ENCODE measurements around the gene UQCRHL. TPM values are rescaled to one million over a fixed set of nuclear protein-coding genes. Genes with fewer than 3 reads are reported as not detected.

Gene UQCRHL
- total and polyA plus RNA-seq, 10 of the 15 experiments (the other 5 are each of a cell fraction or from before 2014, with no cell fraction given), result 1.4 to 17.3 (median 5.7) TPM

DNA sequence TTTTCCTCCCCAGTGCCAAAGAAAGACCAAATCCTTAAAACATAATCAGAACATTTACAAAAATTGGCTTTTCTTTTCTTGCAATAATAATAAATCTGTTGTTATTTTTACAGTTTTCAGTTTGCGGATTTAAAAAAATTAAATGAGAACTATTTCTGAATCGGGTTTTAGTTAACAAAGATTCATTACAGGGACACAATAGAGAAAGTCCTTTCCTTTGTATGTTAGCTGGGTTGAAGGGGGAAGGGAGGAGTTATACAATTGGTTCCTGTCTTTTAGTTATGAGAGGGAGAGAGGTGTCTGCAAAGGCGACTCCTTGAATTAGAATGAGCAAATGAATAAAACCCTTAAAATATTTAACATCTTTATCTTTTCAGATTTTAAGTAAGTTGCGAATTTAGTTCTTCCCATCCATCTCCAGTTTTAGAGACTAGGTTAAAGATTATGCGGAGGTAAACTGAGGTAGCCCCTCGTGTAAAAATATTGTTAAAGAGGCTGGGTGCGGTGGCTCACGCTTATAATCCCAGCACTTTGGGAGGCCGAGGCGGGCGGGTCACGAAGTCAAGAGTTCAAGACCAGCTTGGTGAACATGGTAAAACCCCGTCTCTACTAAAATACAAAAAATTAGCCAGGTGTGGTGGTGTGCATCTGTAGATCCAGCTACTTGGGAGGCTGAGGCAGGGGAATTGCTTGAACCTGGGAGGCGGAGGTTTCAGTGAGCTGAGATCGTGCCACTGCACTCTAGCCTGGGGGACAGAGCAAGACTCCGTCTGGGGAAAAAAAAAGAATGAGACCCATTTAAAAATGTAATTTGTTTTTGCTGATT lies 44.0 kb upstream of the UQCRHL start (continued):
- no peak for TF ChIP-seq CBX5 (IDR thresholded peaks at IDR 0.05; ENCODE audit: low read depth)
- no peak for TF ChIP-seq NFYA (IDR thresholded peaks at IDR 0.05; ENCODE audit: borderline replicate concordance, low read depth, low read length)
- TF ChIP-seq ZNF217 (IDR thresholded peaks at IDR 0.05), result 0 out of 2 replicates have a peak, but pooled peaks have one; percentile 27
- no peak for TF ChIP-seq RAD21 (IDR thresholded peaks at IDR 0.05; ENCODE audit: insufficient read depth, low read depth, low read length)
- no peak for TF ChIP-seq MEF2A (IDR thresholded peaks at IDR 0.05; ENCODE audit: insufficient read depth, low read depth, low read length)
- TF ChIP-seq ZBTB40 (IDR thresholded peaks at IDR 0.05; ENCODE audit: borderline replicate concordance), result no peak
- no peak for TF ChIP-seq POLR2AphosphoS5 (IDR thresholded peaks at IDR 0.05; ENCODE audit: low read length)
- TF ChIP-seq ZZZ3 (IDR thresholded peaks at IDR 0.05; ENCODE audit: control insufficient read depth, insufficient read length, low read depth), result no peak
- TF ChIP-seq ATF3 (IDR thresholded peaks at IDR 0.05; ENCODE audit: borderline replicate concordance, extremely low read depth, low read depth, low read length), result no peak
- no peak for TF ChIP-seq NFYB (IDR thresholded peaks at IDR 0.05; ENCODE audit: insufficient read depth, low read depth, low read length)
- no peak for TF ChIP-seq RCOR1 (conservative IDR thresholded peaks at IDR 0.05; ENCODE audit: low read depth, low read length)
- TF ChIP-seq RAD51 (IDR thresholded peaks at IDR 0.05), result no peak
- TF ChIP-seq ETV6 (conservative IDR thresholded peaks at IDR 0.05 in 1 of 2, IDR thresholded peaks at IDR 0.05 in 1 of 2; ENCODE audit: borderline replicate concordance in 1 of 2, low read depth in 1 of 2), result no peak
- TF ChIP-seq REST (IDR thresholded peaks at IDR 0.05; ENCODE audit: low read depth, low read length), result no peak
- no peak for TF ChIP-seq NR2F1 (conservative IDR thresholded peaks at IDR 0.05)
- TF ChIP-seq MLLT1 (IDR thresholded peaks at IDR 0.05), result no peak
- TF ChIP-seq SMAD1 (IDR thresholded peaks at IDR 0.05; ENCODE audit: low read depth, partially characterized antibody), result no peak
